HepG2 (cell line): ENCODE results near the gene FGFR3. TPM values are rescaled to one million over a fixed set of nuclear protein-coding genes. Genes with fewer than 3 reads are reported as not detected.

Source experiments
- CREB1 ChIP-seq, 2 experiments: fragments of 450-650 bp in 1 of 2; IDR thresholded peaks; 2 replicates each; pipeline ENCODE4 v1.6.1; 2016 to 2017; ENCODE audit warnings: control low read depth in 1 of 2, mild to moderate bottlenecking in 1 of 2, missing compliant biosample characterization in 1 of 2, missing genetic modification characterization in 1 of 2
- ERF ChIP-seq: IDR thresholded peaks from 2 replicates; pipeline ENCODE4 v1.6.1; 2018; ENCODE audit warnings: missing biosample characterization, missing genetic modification reagents
- HMG20A ChIP-seq: IDR thresholded peaks from 2 replicates; pipeline ENCODE4 v1.6.1; 2016; ENCODE audit warnings: borderline replicate concordance
- HNRNPUL1 ChIP-seq: fragments of 200-400 bp; formaldehyde crosslinking; IDR thresholded peaks from 2 replicates; pipeline ENCODE4 v1.6.1; 2017; ENCODE audit warnings: low read depth, mild to moderate bottlenecking, low read length, moderate library complexity
- KAT7 ChIP-seq: IDR thresholded peaks from 2 replicates; pipeline ENCODE4 v1.6.1; 2018; ENCODE audit warnings: borderline replicate concordance, missing compliant biosample characterization
- MEIS1 ChIP-seq: sonication (generic); formaldehyde crosslinking; IDR thresholded peaks from 2 replicates; pipeline ENCODE4 v1.9.0; 2021; ENCODE audit warnings: mild to moderate bottlenecking, missing genetic modification reagents, moderate library complexity, borderline replicate concordance
- MXD4 ChIP-seq: IDR thresholded peaks from 2 replicates; pipeline ENCODE4 v1.6.1; 2016; ENCODE audit warnings: mild to moderate bottlenecking, missing biosample characterization, missing genetic modification reagents
- RELA ChIP-seq: sonication (generic); formaldehyde crosslinking; IDR thresholded peaks from 2 replicates; pipeline ENCODE4 v1.4.0; 2020; ENCODE audit warnings: missing genetic modification reagents
- SAP130 ChIP-seq: IDR thresholded peaks from 2 replicates; pipeline ENCODE4 v1.6.1; 2016; ENCODE audit warnings: low read depth
- SETDB1 ChIP-seq: sonication (generic); formaldehyde crosslinking; IDR thresholded peaks from 2 replicates; pipeline ENCODE4 v1.5.1; 2020; ENCODE audit warnings: missing genetic modification reagents, mild to moderate bottlenecking, borderline replicate concordance
- TAF1 ChIP-seq: sonication (generic); formaldehyde crosslinking; IDR thresholded peaks from 2 replicates; pipeline ENCODE4 v1.4.0; 2020; ENCODE audit warnings: missing genetic modification reagents
- TBX2 ChIP-seq: sonication (generic); formaldehyde crosslinking; IDR thresholded peaks from 2 replicates; pipeline ENCODE4 v1.5.0; 2020; ENCODE audit warnings: missing genetic modification reagents, mild to moderate bottlenecking, borderline replicate concordance
- THYN1 ChIP-seq: sonication (generic); formaldehyde crosslinking; IDR thresholded peaks from 2 replicates; pipeline ENCODE4 v1.8.1; 2023; ENCODE audit warnings: low read depth, mild to moderate bottlenecking, moderate library complexity, missing genetic modification reagents, borderline replicate concordance
- ZFP36L2 ChIP-seq: sonication (generic); formaldehyde crosslinking; IDR thresholded peaks from 2 replicates; pipeline ENCODE4 v1.4.0; 2020; ENCODE audit warnings: missing genetic modification reagents
- ZNF143 ChIP-seq: sonication (generic); formaldehyde crosslinking; IDR thresholded peaks from 2 replicates; pipeline ENCODE4 v1.4.0; 2020; ENCODE audit warnings: missing genetic modification reagents
- ZNF3 ChIP-seq: IDR thresholded peaks from 2 replicates; pipeline ENCODE4 v1.7.0; 2017; ENCODE audit warnings: inconsistent platforms
- ZNF557 ChIP-seq: sonication (generic); formaldehyde crosslinking; IDR thresholded peaks from 2 replicates; pipeline ENCODE4 v1.4.0; 2020; ENCODE audit warnings: missing genetic modification reagents
- ZNF629 ChIP-seq: sonication (generic); formaldehyde crosslinking; conservative IDR thresholded peaks from 2 replicates; pipeline ENCODE4 v1.5.0; 2020; ENCODE audit warnings: missing genetic modification reagents
- ZNF674 ChIP-seq: sonication (generic); formaldehyde crosslinking; IDR thresholded peaks from 2 replicates; pipeline ENCODE4 v1.5.0; 2020; ENCODE audit warnings: low read depth, mild to moderate bottlenecking, missing genetic modification reagents
- polyA plus RNA-seq, 8 experiments: library from polyadenylated mRNA; depleted of rRNA in 3 of 8; stranded (reverse) in 7 of 8; unstranded in 1 of 8; fragments of >200 nt; fragmentation: Illumina TruSeq in 4 of 8; extraction: Trizol in 4 of 8; gene quantifications; 2 replicates each; pipeline versions ENCODE4 v1.2.1 to v1.2.3, GENCODE V29; 2011 to 2016; ENCODE audit warnings: low read depth in 4 of 8, missing spikeins in 1 of 8, mixed read lengths in 1 of 8; ENCODE audit not compliant: insufficient read depth in 1 of 8
- total RNA-seq, 5 experiments: library from RNA; depleted of rRNA; stranded (reverse); fragments of >200 nt; fragmentation: Illumina TruSeq; extraction: Trizol; gene quantifications; 2 replicates each; pipeline ENCODE4 v1.2.3, GENCODE V29; 2016; ENCODE audit warnings: low read depth in 1 of 5
- TF ChIP-seq, protein P1 (sequence below): sonication (generic); formaldehyde crosslinking; conservative IDR thresholded peaks from 2 replicates; pipeline ENCODE4 v1.5.0; 2020; ENCODE audit warnings: missing genetic modification reagents
- TF ChIP-seq, protein P2 (sequence below): sonication (generic); formaldehyde crosslinking; IDR thresholded peaks from 2 replicates; pipeline ENCODE4 v1.5.1; 2020; ENCODE audit warnings: mild to moderate bottlenecking, missing genetic modification reagents, borderline replicate concordance
- TF ChIP-seq, protein P3 (sequence below): IDR thresholded peaks from 2 replicates; pipeline ENCODE4 v1.6.1; 2016; ENCODE audit warnings: control low read depth
- TF ChIP-seq, protein P4 (sequence below): sonication (generic); formaldehyde crosslinking; IDR thresholded peaks from 2 replicates; pipeline ENCODE4 v1.4.0; 2020; ENCODE audit warnings: missing genetic modification reagents, borderline replicate concordance

Gene FGFR3
- total and polyA plus RNA-seq, 2 of the 13 experiments (the other 11 are each of a cell fraction or from before 2014, with no cell fraction given): 103 to 109 TPM

DNA sequence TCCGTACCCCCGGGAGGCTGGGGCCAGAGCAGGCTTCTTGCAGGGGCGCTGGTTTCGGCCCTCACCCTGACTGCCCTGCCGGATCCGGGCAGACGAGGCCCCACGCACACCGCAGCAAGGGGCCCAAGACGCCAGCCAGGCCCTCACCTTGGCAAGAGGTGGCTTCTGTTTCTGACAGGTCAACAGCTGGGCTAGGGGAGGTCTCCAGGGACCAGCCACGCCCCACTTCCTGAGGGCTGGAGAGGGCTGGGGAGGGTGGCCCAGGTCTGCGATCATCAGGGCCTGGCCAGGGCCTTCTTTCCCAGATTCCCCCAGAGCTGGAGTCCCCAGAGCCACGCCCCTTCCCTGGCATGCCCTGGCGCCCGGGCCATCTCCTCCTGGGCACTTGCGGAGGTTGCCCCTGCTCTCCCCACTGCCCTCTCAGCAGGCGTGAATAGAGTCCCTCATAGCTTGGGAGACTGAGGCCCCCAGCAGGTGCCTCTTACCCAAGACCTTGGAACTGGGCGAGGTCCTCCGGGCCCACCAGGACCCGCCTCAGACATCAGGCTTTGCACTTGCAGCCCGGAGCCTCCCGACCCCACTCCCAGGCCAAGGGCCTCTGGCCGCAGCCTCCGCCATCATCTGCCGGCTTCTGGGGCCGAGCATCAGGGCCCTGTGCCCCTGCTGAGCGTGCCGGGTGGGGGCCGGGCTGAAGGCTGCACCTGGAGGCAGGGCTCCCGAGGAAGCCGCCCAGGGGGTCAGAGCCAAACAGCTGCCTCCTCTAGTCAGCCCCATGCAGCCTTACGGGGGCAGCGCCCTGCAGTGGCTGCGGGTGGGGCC lies 6.3 kb upstream of the FGFR3 start (continued):
- no peak for TF ChIP-seq SETDB1 (CRISPR knock-in tag)
- TF ChIP-seq TAF1 (CRISPR knock-in tag): no peak
- TF ChIP-seq ERF (CRISPR knock-in tag): no peak
- no peak for TF ChIP-seq ZNF557
- no peak for TF ChIP-seq ZNF3 (CRISPR knock-in tag)
- no peak for TF ChIP-seq RELA
- TF ChIP-seq, protein P1, sequence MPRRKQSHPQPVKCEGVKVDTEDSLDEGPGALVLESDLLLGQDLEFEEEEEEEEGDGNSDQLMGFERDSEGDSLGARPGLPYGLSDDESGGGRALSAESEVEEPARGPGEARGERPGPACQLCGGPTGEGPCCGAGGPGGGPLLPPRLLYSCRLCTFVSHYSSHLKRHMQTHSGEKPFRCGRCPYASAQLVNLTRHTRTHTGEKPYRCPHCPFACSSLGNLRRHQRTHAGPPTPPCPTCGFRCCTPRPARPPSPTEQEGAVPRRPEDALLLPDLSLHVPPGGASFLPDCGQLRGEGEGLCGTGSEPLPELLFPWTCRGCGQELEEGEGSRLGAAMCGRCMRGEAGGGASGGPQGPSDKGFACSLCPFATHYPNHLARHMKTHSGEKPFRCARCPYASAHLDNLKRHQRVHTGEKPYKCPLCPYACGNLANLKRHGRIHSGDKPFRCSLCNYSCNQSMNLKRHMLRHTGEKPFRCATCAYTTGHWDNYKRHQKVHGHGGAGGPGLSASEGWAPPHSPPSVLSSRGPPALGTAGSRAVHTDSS (CRISPR knock-in tag): no peak
- TF ChIP-seq HMG20A: no peak
- no peak for TF ChIP-seq MEIS1 (CRISPR knock-in tag)
- no peak for TF ChIP-seq ZFP36L2
- peak; percentile 87 for TF ChIP-seq SAP130 (CRISPR knock-in tag)
- TF ChIP-seq, protein P2, sequence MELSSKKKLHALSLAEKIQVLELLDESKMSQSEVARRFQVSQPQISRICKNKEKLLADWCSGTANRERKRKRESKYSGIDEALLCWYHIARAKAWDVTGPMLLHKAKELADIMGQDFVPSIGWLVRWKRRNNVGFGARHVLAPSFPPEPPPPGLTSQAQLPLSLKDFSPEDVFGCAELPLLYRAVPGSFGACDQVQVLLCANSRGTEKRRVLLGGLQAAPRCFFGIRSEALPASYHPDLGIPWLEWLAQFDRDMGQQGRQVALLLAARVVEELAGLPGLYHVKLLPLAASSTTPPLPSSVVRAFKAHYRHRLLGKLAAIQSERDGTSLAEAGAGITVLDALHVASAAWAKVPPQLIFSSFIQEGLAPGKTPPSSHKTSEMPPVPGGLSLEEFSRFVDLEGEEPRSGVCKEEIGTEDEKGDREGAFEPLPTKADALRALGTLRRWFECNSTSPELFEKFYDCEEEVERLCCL (CRISPR knock-in tag): no peak
- no peak for TF ChIP-seq ZNF143 (CRISPR knock-in tag)
- no peak for TF ChIP-seq HNRNPUL1
- no peak for TF ChIP-seq CREB1 (IDR thresholded peaks at IDR 0.05)
- no peak for TF ChIP-seq CREB1 (CRISPR knock-in tag; IDR thresholded peaks at IDR 0.05)
- no peak for TF ChIP-seq MXD4 (CRISPR knock-in tag)
- TF ChIP-seq, protein P3, sequence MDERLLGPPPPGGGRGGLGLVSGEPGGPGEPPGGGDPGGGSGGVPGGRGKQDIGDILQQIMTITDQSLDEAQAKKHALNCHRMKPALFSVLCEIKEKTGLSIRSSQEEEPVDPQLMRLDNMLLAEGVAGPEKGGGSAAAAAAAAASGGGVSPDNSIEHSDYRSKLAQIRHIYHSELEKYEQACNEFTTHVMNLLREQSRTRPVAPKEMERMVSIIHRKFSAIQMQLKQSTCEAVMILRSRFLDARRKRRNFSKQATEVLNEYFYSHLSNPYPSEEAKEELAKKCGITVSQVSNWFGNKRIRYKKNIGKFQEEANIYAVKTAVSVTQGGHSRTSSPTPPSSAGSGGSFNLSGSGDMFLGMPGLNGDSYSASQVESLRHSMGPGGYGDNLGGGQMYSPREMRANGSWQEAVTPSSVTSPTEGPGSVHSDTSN (CRISPR knock-in tag): no peak
- no peak; the same call in 1 of the 2 replicates for TF ChIP-seq TBX2 (CRISPR knock-in tag)
- no peak for TF ChIP-seq ZNF674 (CRISPR knock-in tag)
- TF ChIP-seq KAT7 (CRISPR knock-in tag): no peak; the same call in 1 of the 2 replicates
- TF ChIP-seq THYN1: no peak
- TF ChIP-seq, protein P4, sequence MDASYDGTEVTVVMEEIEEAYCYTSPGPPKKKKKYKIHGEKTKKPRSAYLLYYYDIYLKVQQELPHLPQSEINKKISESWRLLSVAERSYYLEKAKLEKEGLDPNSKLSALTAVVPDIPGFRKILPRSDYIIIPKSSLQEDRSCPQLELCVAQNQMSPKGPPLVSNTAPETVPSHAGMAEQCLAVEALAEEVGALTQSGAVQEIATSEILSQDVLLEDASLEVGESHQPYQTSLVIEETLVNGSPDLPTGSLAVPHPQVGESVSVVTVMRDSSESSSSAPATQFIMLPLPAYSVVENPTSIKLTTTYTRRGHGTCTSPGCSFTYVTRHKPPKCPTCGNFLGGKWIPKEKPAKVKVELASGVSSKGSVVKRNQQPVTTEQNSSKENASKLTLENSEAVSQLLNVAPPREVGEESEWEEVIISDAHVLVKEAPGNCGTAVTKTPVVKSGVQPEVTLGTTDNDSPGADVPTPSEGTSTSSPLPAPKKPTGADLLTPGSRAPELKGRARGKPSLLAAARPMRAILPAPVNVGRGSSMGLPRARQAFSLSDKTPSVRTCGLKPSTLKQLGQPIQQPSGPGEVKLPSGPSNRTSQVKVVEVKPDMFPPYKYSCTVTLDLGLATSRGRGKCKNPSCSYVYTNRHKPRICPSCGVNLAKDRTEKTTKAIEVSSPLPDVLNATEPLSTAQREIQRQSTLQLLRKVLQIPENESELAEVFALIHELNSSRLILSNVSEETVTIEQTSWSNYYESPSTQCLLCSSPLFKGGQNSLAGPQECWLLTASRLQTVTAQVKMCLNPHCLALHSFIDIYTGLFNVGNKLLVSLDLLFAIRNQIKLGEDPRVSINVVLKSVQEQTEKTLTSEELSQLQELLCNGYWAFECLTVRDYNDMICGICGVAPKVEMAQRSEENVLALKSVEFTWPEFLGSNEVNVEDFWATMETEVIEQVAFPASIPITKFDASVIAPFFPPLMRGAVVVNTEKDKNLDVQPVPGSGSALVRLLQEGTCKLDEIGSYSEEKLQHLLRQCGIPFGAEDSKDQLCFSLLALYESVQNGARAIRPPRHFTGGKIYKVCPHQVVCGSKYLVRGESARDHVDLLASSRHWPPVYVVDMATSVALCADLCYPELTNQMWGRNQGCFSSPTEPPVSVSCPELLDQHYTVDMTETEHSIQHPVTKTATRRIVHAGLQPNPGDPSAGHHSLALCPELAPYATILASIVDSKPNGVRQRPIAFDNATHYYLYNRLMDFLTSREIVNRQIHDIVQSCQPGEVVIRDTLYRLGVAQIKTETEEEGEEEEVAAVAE: no peak
- TF ChIP-seq ZNF629 (CRISPR knock-in tag): no peak; the same call in 1 of the 2 replicates
